ENCODE measurements around the gene MALRD1.
A peak's percentile ranks its signal among the peaks of the same experiment; 100 is the strongest.

Gene MALRD1

DNA sequence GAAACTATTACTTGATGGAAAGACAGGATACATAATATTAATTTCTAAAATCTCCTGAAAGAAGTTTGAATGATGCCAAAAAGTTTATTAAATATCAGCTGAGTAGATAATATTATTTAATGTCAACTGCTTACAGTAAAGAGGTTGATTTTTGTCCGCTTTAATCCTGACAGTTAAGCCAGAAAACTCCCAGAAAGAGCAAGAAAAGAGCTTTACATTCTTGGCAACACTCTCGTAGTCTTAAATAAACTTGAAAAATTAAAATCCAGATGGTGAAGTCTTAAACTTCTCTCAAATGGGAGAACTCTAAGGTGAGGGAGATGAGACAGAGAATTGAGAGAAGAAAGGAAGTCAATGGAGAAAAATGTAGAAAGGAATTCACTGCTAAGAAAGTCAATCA is 568.4 kb downstream of the MALRD1 start:
- no peak overlapping the region for H3K27ac Mint-ChIP-seq
- no peak for ATAC-seq
- no peaks in the 10 kb centered on the region for H3K36me3 Mint-ChIP-seq
- peaks cover 5% of the 10 kb centered on the region for H3K9me3 Mint-ChIP-seq
- no peak overlapping the region for H3K4me3 Mint-ChIP-seq
- no peaks in the 10 kb centered on the region for H3K4me1 Mint-ChIP-seq
- no peaks in the 10 kb centered on the region for H3K27me3 Mint-ChIP-seq

GRCh38 chr10:19620811-19621210 is 572.2 kb downstream of the MALRD1 start:
- H3K4me3 Mint-ChIP-seq = no peak overlapping the region
- no peaks in the 10 kb centered on the region for H3K4me1 Mint-ChIP-seq
- no peaks in the 10 kb centered on the region for H3K36me3 Mint-ChIP-seq
- no peak overlapping the region for H3K27ac Mint-ChIP-seq
- no peaks in the 10 kb centered on the region for H3K27me3 Mint-ChIP-seq
- ATAC-seq = no peak
- peaks cover 5% of the 10 kb centered on the region for H3K9me3 Mint-ChIP-seq

DNA sequence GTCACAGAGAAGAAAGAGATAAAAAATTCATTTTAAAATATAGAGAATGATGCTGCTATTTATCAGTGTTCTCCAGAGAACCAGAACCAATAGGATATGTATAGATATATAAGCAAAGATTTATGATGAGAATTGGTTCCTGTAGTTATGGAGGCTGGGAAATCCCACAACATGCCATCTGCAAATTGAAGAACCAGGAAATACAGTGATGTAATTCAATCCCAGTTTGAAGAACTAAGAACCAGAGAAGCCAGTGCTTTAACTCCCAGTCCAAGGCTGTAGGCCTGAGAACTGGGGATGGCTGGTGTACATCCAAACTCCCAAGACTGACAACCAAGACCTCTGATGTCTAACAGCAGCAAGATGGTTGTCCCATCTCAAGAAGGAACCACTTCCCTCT is 574.7 kb downstream of the MALRD1 start:
- H3K36me3 Mint-ChIP-seq = no peaks in the 10 kb centered on the region
- no peak overlapping the region for H3K27ac Mint-ChIP-seq
- no peaks in the 10 kb centered on the region for H3K27me3 Mint-ChIP-seq
- ATAC-seq = no peak
- no peak overlapping the region for H3K4me3 Mint-ChIP-seq
- H3K4me1 Mint-ChIP-seq = no peaks in the 10 kb centered on the region
- H3K9me3 Mint-ChIP-seq = peaks cover 5% of the 10 kb centered on the region

DNA sequence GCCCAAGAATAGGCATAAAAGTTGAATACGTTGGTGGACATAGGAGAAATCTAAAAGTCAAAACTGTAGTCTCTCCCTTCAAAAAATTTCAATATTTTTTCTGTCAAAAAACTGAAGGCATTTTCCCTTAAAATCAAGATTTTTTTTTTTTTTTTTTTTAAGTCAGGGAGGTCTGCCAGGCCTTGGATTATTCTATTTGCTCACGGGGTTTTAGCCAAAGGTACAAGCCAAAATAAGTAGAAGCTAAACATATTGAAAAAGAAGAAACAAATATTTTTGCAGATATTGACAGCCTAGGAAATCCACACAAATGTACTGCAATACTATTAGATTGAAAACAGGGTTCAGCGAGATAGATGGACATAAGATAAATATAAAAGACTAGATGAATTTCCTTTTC is 577.6 kb downstream of the MALRD1 start:
- no peaks in the 10 kb centered on the region for H3K9me3 Mint-ChIP-seq
- H3K27me3 Mint-ChIP-seq = no peaks in the 10 kb centered on the region
- no peaks in the 10 kb centered on the region for H3K4me1 Mint-ChIP-seq
- no peak overlapping the region for H3K27ac Mint-ChIP-seq
- ATAC-seq = no peak
- no peak overlapping the region for H3K4me3 Mint-ChIP-seq
- H3K36me3 Mint-ChIP-seq = no peaks in the 10 kb centered on the region

- no peak overlapping the region for H3K4me3 Mint-ChIP-seq
- ATAC-seq = no peak
- H3K27me3 Mint-ChIP-seq = no peaks in the 10 kb centered on the region
- H3K9me3 Mint-ChIP-seq = no peaks in the 10 kb centered on the region
- no peaks in the 10 kb centered on the region for H3K36me3 Mint-ChIP-seq
- H3K27ac Mint-ChIP-seq = no peak overlapping the region
- H3K4me1 Mint-ChIP-seq = no peaks in the 10 kb centered on the region
Measured at GRCh38 chr10:19628767-19629560, 580.4 kb downstream of the MALRD1 start.

- Mint-ChIP-seq H3K27me3 (no peaks in the 10 kb centered on the region), H3K4me1 (no peaks in the 10 kb centered on the region), H3K36me3 (no peaks in the 10 kb centered on the region), H3K4me3 (no peak overlapping the region), H3K9me3 (no peaks in the 10 kb centered on the region), H3K27ac (no peak overlapping the region)
- no peak for ATAC-seq
Measured at GRCh38 chr10:19629567-19629966, 581.0 kb downstream of the MALRD1 start.

GRCh38 chr10:19634163-19634562 is 585.6 kb downstream of the MALRD1 start:
- no peak overlapping the region for H3K27ac Mint-ChIP-seq
- no peaks in the 10 kb centered on the region for H3K36me3 Mint-ChIP-seq
- H3K27me3 Mint-ChIP-seq = no peaks in the 10 kb centered on the region
- H3K4me3 Mint-ChIP-seq = no peak overlapping the region
- no peaks in the 10 kb centered on the region for H3K9me3 Mint-ChIP-seq
- no peaks in the 10 kb centered on the region for H3K4me1 Mint-ChIP-seq
- ATAC-seq = no peak

DNA sequence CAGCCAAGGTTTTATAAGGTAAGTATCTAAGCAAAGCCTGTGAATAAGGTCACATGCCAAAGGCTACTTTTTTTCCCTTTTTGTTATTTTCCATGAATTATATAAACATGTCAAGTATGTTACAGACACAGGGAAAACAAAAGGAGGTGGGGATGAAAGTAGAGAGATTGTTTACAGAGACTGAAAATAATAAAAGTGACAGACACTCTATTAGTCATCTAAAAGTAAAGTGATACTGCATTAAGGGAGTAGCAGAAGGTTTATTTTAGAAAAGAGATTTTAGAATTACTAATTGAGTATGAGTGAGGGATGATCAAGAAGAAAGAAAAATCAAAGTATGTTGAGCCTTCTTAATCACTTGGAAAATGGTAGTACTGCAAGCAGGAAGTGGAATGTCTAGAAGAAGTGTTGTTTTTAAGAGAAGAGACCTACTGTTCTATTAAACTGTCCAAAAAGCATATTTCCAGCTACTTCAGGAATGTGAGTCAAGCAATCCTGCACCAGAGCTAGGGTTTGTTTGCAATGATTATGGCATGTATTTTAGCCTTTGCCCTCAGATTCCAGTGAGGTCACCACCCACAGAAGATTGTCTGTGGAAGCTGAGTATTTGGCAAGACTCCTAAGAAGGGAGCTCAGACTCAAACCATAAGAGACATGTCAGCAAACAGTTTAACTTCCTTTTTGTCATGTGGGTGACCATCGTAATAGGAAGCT is 589.7 kb downstream of the MALRD1 start:
- peak overlapping the region; percentile 21 for H3K4me3 Mint-ChIP-seq
- H3K36me3 Mint-ChIP-seq = no peaks in the 10 kb centered on the region
- no peak overlapping the region for H3K27ac Mint-ChIP-seq
- no peaks in the 10 kb centered on the region for H3K9me3 Mint-ChIP-seq
- H3K4me1 Mint-ChIP-seq = no peaks in the 10 kb centered on the region
- ATAC-seq = no peak
- H3K27me3 Mint-ChIP-seq = no peaks in the 10 kb centered on the region

GRCh38 chr10:19638896-19639233 is 590.3 kb downstream of the MALRD1 start:
- no peak for ATAC-seq

GRCh38 chr10:19640566-19641263 is 592.1 kb downstream of the MALRD1 start:
- Mint-ChIP-seq H3K4me1 (no peaks in the 10 kb centered on the region), H3K4me3 (no peak overlapping the region), H3K36me3 (no peaks in the 10 kb centered on the region), H3K27ac (no peak overlapping the region), H3K9me3 (no peaks in the 10 kb centered on the region), H3K27me3 (no peaks in the 10 kb centered on the region)
- no peak for ATAC-seq

More at GRCh38 chr10:19638896-19639233, 590.3 kb downstream of the MALRD1 start:
- H3K9me3 Mint-ChIP-seq = no peaks in the 10 kb centered on the region
- no peaks in the 10 kb centered on the region for H3K27me3 Mint-ChIP-seq
- H3K4me3 Mint-ChIP-seq = peak overlapping the region; percentile 21
- no peak overlapping the region for H3K27ac Mint-ChIP-seq
- H3K4me1 Mint-ChIP-seq = no peaks in the 10 kb centered on the region
- no peaks in the 10 kb centered on the region for H3K36me3 Mint-ChIP-seq

- no peaks in the 10 kb centered on the region for H3K4me1 Mint-ChIP-seq
- H3K9me3 Mint-ChIP-seq = peaks cover 3% of the 10 kb centered on the region
- H3K27me3 Mint-ChIP-seq = no peaks in the 10 kb centered on the region
- H3K4me3 Mint-ChIP-seq = no peak overlapping the region
- ATAC-seq = no peak
- no peak overlapping the region for H3K27ac Mint-ChIP-seq
- no peaks in the 10 kb centered on the region for H3K36me3 Mint-ChIP-seq
Measured at GRCh38 chr10:19651549-19651948, 602.9 kb downstream of the MALRD1 start.

DNA sequence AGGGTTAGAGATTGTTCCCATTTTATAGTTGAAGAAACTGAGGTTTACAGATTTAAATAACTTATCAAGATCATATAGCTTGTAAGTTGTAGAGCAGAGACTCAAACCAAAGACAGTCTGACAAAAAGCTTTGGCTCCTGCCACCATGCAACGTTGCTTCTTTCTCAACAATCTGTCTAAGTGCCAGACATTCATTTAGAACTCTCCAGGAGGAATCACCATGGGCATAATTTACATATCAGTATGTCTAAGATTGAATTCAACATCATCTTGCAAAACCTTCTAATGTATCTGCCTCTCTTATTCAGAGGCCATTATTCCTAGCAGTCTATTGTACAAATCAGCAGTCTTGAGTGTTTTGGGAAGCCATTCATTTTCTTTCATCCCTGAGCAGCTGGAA is 604.1 kb downstream of the MALRD1 start:
- no peak overlapping the region for H3K4me3 Mint-ChIP-seq
- H3K9me3 Mint-ChIP-seq = peaks cover 3% of the 10 kb centered on the region

DNA sequence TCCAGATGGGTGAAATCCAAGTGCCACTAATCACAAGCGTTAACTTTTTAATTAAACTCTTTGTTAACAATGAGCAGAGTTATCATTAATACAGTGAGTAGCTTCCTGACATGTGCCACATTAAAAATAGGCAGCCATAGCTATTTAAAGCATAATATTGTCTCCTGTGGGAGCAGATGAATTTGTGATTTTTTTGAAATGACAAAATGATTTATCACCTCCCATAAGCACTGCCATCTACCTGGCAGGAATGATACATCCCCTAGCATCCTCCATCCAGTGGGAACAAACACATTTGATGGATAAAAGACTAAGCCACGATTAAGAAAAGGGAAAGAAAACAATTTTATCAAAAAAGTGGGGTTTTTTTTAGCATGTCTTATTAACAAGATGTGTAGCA is 605.3 kb downstream of the MALRD1 start:
- Mint-ChIP-seq H3K9me3 (peaks cover 3% of the 10 kb centered on the region), H3K4me3 (no peak overlapping the region), H3K4me1 (no peaks in the 10 kb centered on the region), H3K27ac (no peak overlapping the region), H3K27me3 (no peaks in the 10 kb centered on the region), H3K36me3 (no peaks in the 10 kb centered on the region)
- ATAC-seq = no peak

More for the DNA sequence above, 604.1 kb downstream of the MALRD1 start:
- no peak overlapping the region for H3K27ac Mint-ChIP-seq
- no peaks in the 10 kb centered on the region for H3K4me1 Mint-ChIP-seq
- ATAC-seq = no peak
- H3K27me3 Mint-ChIP-seq = no peaks in the 10 kb centered on the region
- H3K36me3 Mint-ChIP-seq = no peaks in the 10 kb centered on the region

- no peaks in the 10 kb centered on the region for H3K36me3 Mint-ChIP-seq
- no peak for ATAC-seq
- H3K27me3 Mint-ChIP-seq = no peaks in the 10 kb centered on the region
- H3K27ac Mint-ChIP-seq = no peak overlapping the region
- H3K9me3 Mint-ChIP-seq = no peaks in the 10 kb centered on the region
- H3K4me1 Mint-ChIP-seq = no peaks in the 10 kb centered on the region
- H3K4me3 Mint-ChIP-seq = no peak overlapping the region
Measured at GRCh38 chr10:19654576-19654975, 606.0 kb downstream of the MALRD1 start.

GRCh38 chr10:19656420-19657042 is 607.9 kb downstream of the MALRD1 start:
- no peak overlapping the region for H3K4me3 Mint-ChIP-seq
- no peaks in the 10 kb centered on the region for H3K9me3 Mint-ChIP-seq
- H3K27me3 Mint-ChIP-seq = no peaks in the 10 kb centered on the region
- ATAC-seq = no peak
- H3K4me1 Mint-ChIP-seq = no peaks in the 10 kb centered on the region
- H3K36me3 Mint-ChIP-seq = no peaks in the 10 kb centered on the region
- H3K27ac Mint-ChIP-seq = no peak overlapping the region
